H1 (cell line): ENCODE results near the gene CYP46A1. TPM values are rescaled to one million over a fixed set of nuclear protein-coding genes. Genes with fewer than 3 reads are reported as not detected.

Experiments
- TCF12 ChIP-seq: IDR thresholded peaks from 2 replicates; pipeline ENCODE4 v1.6.1; 2011; ENCODE audit warnings: low read depth, mild to moderate bottlenecking, low read length
- polyA plus RNA-seq, 7 experiments: library from polyadenylated mRNA; depleted of rRNA in 3 of 7; stranded (reverse) in 5 of 7; unstranded in 2 of 7; fragments of >200 nt in 5 of 7; fragments of 200-250 nt in 2 of 7; gene quantifications; 1 replicate in 5 of 7; 2 replicates in 1 of 7; 4 replicates in 1 of 7; pipeline versions ENCODE4 v1.2.1 to v1.2.3, GENCODE V29; 2011 to 2013; ENCODE audit warnings: missing spikeins in 2 of 7, mixed read lengths in 2 of 7
- total RNA-seq: library from RNA; stranded (reverse); fragmentation: NEBNext Ultra II Directional; extraction: Animal tissue kit (Norgen Biotek cat#: 25700); gene quantifications from 2 replicates; pipeline ENCODE4 v1.2.1, GENCODE V29; 2021

CYP46A1 gene
- total and polyA plus RNA-seq, 2 of the 8 experiments (the other 6 are each of a cell fraction or from before 2014, with no cell fraction given), result 0.41 to 1.3 TPM

DNA sequence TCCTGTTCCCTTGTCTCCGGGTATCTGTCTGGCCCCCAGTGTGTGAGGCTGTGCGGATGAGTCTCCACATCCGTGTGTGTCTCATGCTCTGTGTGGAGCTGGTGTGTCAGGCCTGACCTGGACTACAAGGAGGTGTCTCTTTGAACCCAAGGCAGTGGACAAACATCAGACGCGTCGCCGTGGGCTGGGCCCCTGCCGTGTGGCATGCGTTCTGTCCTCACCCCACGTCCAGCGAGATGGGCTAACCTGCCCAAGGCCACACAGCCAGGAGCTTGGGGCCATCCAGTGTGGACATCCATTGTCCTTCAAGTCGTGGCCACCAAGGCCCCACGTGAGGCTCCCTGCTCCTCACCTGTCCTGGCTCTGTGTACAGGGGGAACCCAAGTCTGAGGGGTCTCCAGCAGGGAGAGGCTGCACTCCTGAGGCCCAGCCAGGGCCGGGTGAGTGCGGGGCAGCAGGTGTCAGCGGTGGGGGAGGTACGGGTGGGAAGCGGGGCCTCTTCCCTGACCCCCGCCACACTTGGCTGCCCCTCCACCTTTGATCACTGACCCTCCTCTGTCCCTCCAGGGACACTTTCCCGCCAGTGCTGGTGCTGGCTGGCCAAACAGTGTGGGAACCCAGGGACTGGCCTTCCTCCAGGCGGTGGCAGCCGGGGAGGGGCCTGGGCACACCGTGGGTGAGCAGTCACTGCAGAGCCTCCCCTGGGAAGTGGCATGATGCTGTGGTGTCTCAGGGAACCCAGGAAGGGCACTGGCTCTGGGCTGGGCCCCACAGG is 48.5 kb downstream of the CYP46A1 start (continued):
- no peak for TF ChIP-seq TCF12
